Measurements from ENCODE around the gene KRTAP9-6. TPM values are rescaled to one million over a fixed set of nuclear protein-coding genes. Genes with fewer than 3 reads are reported as not detected.

Gene KRTAP9-6, protein sequence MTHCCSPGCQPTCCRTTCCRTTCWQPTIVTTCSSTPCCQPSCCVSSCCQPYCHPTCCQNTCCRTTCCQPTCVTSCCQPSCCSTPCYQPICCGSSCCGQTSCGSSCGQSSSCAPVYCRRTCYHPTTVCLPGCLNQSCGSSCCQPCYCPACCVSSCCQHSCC
- not detected in 2 replicates for total RNA-seq

GRCh38 chr17:41265078-41265477 lies at the start of gene KRTAP9-6:
TSS of gene KRTAP9-6 (plus strand) at chr17:41265378. CDS start at chr17:41265378, 0 bp downstream.

DNA sequence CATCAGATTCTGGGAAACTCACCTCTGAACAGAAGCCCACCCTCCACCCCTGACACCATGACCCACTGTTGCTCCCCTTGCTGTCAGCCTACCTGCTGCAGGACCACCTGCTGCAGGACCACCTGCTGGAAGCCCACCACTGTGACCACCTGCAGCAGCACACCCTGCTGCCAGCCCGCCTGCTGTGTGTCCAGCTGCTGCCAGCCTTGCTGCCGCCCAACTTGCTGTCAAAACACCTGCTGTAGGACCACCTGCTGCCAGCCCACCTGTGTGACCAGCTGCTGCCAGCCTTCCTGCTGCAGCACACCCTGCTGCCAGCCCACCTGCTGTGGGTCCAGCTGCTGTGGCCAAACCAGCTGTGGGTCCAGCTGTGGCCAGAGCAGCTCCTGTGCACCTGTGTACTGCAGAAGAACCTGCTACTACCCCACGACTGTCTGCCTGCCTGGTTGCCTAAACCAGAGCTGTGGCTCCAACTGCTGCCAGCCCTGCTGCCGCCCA lies 38.5 kb upstream of the KRTAP9-6 start, which contains the start of gene KRTAP9-2:
Gene KRTAP9-2 (plus strand): TSS at position 51 of the 498 bp plus-strand sequence. CDS start 7 bp downstream, at position 58.

GRCh38 chr17:41232399-41233105 lies 32.6 kb upstream of the KRTAP9-6 start, which contains the start of gene KRTAP9-3:
TSS of gene KRTAP9-3 (plus strand) at chr17:41232449. CDS start at chr17:41232502, 53 bp downstream.

DNA sequence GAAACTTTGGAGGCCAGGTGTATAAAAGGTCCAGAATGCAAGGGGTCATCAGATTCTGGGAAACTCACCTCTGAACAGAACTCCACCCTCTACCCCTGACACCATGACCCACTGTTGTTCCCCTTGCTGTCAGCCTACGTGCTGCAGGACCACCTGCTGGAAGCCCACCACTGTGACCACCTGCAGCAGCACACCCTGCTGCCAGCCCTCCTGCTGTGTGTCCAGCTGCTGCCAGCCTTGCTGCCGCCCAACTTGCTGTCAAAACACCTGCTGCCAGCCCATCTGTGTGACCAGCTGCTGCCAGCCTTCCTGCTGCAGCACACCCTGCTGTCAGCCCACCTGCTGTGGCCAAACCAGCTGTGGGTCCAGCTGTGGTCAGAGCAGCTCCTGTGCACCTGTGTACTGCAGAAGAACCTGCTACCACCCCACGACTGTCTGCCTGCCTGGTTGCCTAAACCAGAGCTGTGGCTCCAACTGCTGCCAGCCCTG lies 27.2 kb upstream of the KRTAP9-6 start, which contains the start of gene KRTAP9-8:
Gene KRTAP9-8 (plus strand): TSS at position 51 of the 489 bp plus-strand sequence. CDS start 53 bp downstream, at position 104.

GRCh38 chr17:41249637-41250240 lies 15.4 kb upstream of the KRTAP9-6 start, which contains the start of gene KRTAP9-4:
TSS of gene KRTAP9-4 (plus strand) at chr17:41249687. CDS start at chr17:41249721, 34 bp downstream.

GRCh38 chr17:41255381-41256290 lies 9.5 kb upstream of the KRTAP9-6 start, which contains the start of gene KRTAP9-9:
TSS of gene KRTAP9-9 (plus strand) at chr17:41255384.

DNA sequence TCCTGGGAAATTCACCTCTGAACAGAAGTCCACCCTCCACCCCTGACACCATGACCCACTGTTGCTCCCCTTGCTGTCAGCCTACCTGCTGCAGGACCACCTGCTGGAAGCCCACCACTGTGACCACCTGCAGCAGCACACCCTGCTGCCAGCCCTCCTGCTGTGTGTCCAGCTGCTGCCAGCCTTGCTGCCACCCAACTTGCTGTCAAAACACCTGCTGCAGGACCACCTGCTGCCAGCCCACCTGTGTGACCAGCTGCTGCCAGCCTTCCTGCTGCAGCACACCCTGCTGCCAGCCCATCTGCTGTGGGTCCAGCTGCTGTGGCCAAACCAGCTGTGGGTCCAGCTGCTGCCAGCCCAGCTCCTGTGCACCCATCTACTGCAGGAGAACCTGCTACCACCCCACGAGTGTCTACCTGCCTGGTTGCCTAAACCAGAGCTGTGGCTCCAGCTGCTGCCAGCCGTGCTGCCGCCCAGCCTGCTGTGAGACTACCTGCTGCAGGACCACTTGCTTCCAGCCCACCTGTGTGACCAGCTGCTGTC lies 10.5 kb downstream of the KRTAP9-6 start, which contains the start of gene KRTAP9-7:
Gene KRTAP9-7 (plus strand): TSS at position 51 of the 543 bp plus-strand sequence. CDS start 0 bp downstream, at position 51.

GRCh38 chr17:41301916-41302901 lies 37.0 kb downstream of the KRTAP9-6 start, which contains the start of gene KRTAP29-1:
TSS of gene KRTAP29-1 (minus strand) at chr17:41302851. CDS start at chr17:41302851, 0 bp downstream.

DNA sequence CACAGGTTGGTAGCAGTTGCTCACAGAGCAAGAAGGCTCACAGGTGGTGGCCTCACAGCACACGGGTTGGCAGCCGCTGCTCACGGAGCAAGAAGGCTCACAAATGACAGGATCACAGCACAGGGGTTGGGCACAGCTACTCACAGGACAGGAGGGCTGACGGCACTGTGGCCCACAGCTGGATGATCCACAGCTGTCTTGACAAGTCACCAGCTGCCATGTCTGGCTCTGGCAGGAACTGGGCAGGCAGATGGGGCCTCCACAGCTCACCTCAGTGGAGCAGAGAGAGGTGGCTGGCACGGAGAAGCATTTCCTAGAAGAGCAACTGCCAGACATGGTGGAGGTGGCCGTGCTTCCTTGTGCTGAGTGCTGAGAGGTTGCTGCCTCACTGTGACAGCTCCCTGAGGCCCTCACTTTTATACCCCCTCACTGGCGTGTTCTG lies 43.8 kb downstream of the KRTAP9-6 start, which contains the start of gene KRTAP16-1:
Gene KRTAP16-1 (minus strand): TSS at position 392 of the 442 bp plus-strand sequence. CDS start 56 bp downstream, at position 336.

DNA sequence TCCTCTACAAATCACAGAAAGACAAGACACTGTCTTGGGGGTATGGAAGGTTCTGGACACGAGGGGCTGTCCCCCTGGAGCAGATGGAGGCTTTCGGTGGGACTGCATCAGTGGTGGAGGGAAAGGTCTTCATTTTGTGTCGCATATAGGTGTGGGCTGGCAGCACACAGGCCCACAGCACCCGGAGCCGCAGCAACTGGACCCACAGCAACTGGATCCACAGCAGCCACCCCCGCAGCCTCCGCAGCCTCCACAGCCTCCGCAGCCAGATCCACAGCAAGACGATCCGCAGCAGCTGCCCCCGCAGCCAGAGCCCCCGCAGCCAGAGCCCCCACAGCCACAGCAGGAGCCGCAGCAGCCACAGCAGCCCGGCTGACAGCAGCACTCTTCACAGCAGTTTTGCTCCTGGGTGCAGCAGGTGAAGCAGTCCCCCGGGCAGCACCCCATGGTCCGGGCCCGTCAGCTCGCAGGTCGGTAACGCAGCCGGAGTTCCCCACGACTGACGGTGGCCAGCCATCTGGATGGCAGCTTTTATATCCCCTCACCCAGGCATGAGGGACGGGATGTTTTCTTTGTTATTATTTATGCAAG lies 50.1 kb downstream of the KRTAP9-6 start, which contains the start of gene KRTAP17-1:
Gene KRTAP17-1 (minus strand): TSS at position 507 of the 591 bp plus-strand sequence. CDS start 60 bp downstream, at position 447.

Other genes with a start within 250 kb of the KRTAP9-6 start
- gene KRTAP1-5, start 238.2 kb upstream of the KRTAP9-6 start, total RNA-seq = not detected in 2 replicates
- gene KRTAP1-4, start 235.2 kb upstream of the KRTAP9-6 start, total RNA-seq = not detected in 2 replicates
- not detected in 2 replicates for gene KRTAP1-3, start 230.5 kb upstream of the KRTAP9-6 start, total RNA-seq
- gene KRTAP1-1, start 223.9 kb upstream of the KRTAP9-6 start, total RNA-seq = not detected in 2 replicates
- not detected in 2 replicates for gene KRTAP2-1, start 218.1 kb upstream of the KRTAP9-6 start, total RNA-seq
- gene KRTAP2-2, start 210.1 kb upstream of the KRTAP9-6 start, total RNA-seq = not detected in 2 replicates
- 0.15 and 0.62 TPM in 2 replicates for gene KRTAP2-3, start 205.3 kb upstream of the KRTAP9-6 start, total RNA-seq
- gene KRTAP2-4, start 199.5 kb upstream of the KRTAP9-6 start, total RNA-seq = not detected in 2 replicates
- not detected in 2 replicates for gene KRTAP4-7, start 181.2 kb upstream of the KRTAP9-6 start, total RNA-seq
- gene KRTAP4-8, start 167.2 kb upstream of the KRTAP9-6 start, total RNA-seq = not detected in 2 replicates
- gene KRTAP4-16, start 163.2 kb upstream of the KRTAP9-6 start, total RNA-seq = not detected in 2 replicates
- gene KRTAP4-9, start 160.0 kb upstream of the KRTAP9-6 start, total RNA-seq = not detected in 2 replicates
- not detected in 2 replicates for gene KRTAP4-11, start 147.0 kb upstream of the KRTAP9-6 start, total RNA-seq
- not detected in 2 replicates for gene KRTAP4-12, start 141.2 kb upstream of the KRTAP9-6 start, total RNA-seq
- not detected in 2 replicates for gene KRTAP4-6, start 124.8 kb upstream of the KRTAP9-6 start, total RNA-seq
- gene KRTAP4-5, start 115.6 kb upstream of the KRTAP9-6 start, total RNA-seq = not detected in 2 replicates
- not detected in 2 replicates for gene KRTAP4-4, start 104.6 kb upstream of the KRTAP9-6 start, total RNA-seq
- not detected in 2 replicates for gene KRTAP4-3, start 97.2 kb upstream of the KRTAP9-6 start, total RNA-seq
- gene KRTAP4-2, start 87.2 kb upstream of the KRTAP9-6 start, total RNA-seq = not detected in 2 replicates
- gene KRTAP4-1, start 80.5 kb upstream of the KRTAP9-6 start, total RNA-seq = not detected in 2 replicates
- not detected in 2 replicates for gene KRTAP9-1, start 75.5 kb upstream of the KRTAP9-6 start, total RNA-seq
- gene KRTAP9-2, start 38.7 kb upstream of the KRTAP9-6 start, total RNA-seq = not detected in 2 replicates
- gene KRTAP9-3, start 32.9 kb upstream of the KRTAP9-6 start, total RNA-seq = not detected in 2 replicates
- gene KRTAP9-8, start 27.4 kb upstream of the KRTAP9-6 start, total RNA-seq = not detected in 2 replicates
- gene KRTAP9-4, start 15.7 kb upstream of the KRTAP9-6 start, total RNA-seq = not detected in 2 replicates
- gene KRTAP9-9, start 10.0 kb upstream of the KRTAP9-6 start, total RNA-seq = not detected in 2 replicates
- not detected in 2 replicates for gene KRTAP9-7, start 10.3 kb downstream of the KRTAP9-6 start, total RNA-seq
- gene KRTAP29-1, start 37.5 kb downstream of the KRTAP9-6 start, total RNA-seq = not detected in 2 replicates
- not detected in 2 replicates for gene KRTAP16-1, start 43.9 kb downstream of the KRTAP9-6 start, total RNA-seq
- gene KRTAP17-1, start 50.3 kb downstream of the KRTAP9-6 start, total RNA-seq = not detected in 2 replicates
- not detected in 2 replicates for gene KRT33A, start 85.5 kb downstream of the KRTAP9-6 start, total RNA-seq
- 0.47 TPM in 1 of 2 replicates, not detected in the other for gene KRT33B, start 104.4 kb downstream of the KRTAP9-6 start, total RNA-seq
- gene KRT34, start 116.9 kb downstream of the KRTAP9-6 start, total RNA-seq = 3.3 and 6.6 TPM in 2 replicates
- gene KRT31, start 132.2 kb downstream of the KRTAP9-6 start, total RNA-seq = 0.23 TPM in 1 of 2 replicates, not detected in the other
- not detected in 2 replicates for gene KRT37, start 159.2 kb downstream of the KRTAP9-6 start, total RNA-seq
- not detected in 2 replicates for gene KRT38, start 175.6 kb downstream of the KRTAP9-6 start, total RNA-seq
- 0.30 TPM in 1 of 2 replicates, not detected in the other for gene KRT32, start 202.0 kb downstream of the KRTAP9-6 start, total RNA-seq
- gene KRT35, start 215.8 kb downstream of the KRTAP9-6 start, total RNA-seq = not detected in 2 replicates
- gene KRT36, start 224.5 kb downstream of the KRTAP9-6 start, total RNA-seq = not detected in 2 replicates
- gene KRT13, start 240.2 kb downstream of the KRTAP9-6 start, total RNA-seq = not detected in 2 replicates

Measured in hair follicular keratinocyte (primary cell).